Endothelial cell of umbilical vein (primary cell): ENCODE results near the gene ZMAT3. TPM values are rescaled to one million over a fixed set of nuclear protein-coding genes. Genes with fewer than 3 reads are reported as not detected.

ENCODE experiments used
- BruUV-seq: library from RNA; stranded (reverse); fragments of 400-500 nt; replicated peaks from 2 replicates; lab custom pipeline; 2021; lab: Mats Ljungman, UMichigan
- CTCF ChIA-PET: fragments of 300-600, 350-600 bp; sonication (Branson Sonifier 250); formaldehyde crosslinking; loops from one replicate; lab custom pipeline; 2021; ENCODE audit warnings: antibody characterized with exemption, inconsistent platforms; lab: Charles Lee
- POLR2A ChIA-PET: fragments of 300-600, 350-600 bp; sonication (Branson Sonifier 250); formaldehyde crosslinking; loops from one replicate; lab custom pipeline; 2021; ENCODE audit warnings: antibody characterized with exemption, inconsistent platforms; lab: Charles Lee
- DNase-seq: peaks from one replicate; pipeline ENCODE4 v3.0.0-alpha.2; 2011; ENCODE audit warnings: low read depth, low spot score
- FAIRE-seq: peaks from 2 replicates; lab custom pipeline; 2011; peaks lifted over from hg19 to GRCh38; lab: Jason Lieb, UNC
- H2AFZ ChIP-seq: 2 replicates; pipeline ENCODE4 v1.6.0; 2012; ENCODE audit warnings: low read depth, low read length, control low read depth, inconsistent platforms
- H3K27ac ChIP-seq: 2 replicates; pipeline ENCODE4 v1.5.1; 2011; ENCODE audit warnings: low read depth, mild to moderate bottlenecking, control low read depth, low read length, moderate library complexity; ENCODE audit not compliant: insufficient read depth
- H3K27me3 ChIP-seq, 2 experiments: 2 replicates each; pipeline versions ENCODE4 v1.6.0 to v1.6.1; 2011; ENCODE audit warnings: low read length in 2 of 2, mixed read lengths in 1 of 2; ENCODE audit not compliant: control insufficient read depth in 2 of 2, insufficient read depth in 2 of 2
- H3K36me3 ChIP-seq, 2 experiments: 2 replicates in 1 of 2; 3 replicates in 1 of 2; pipeline ENCODE4 v1.5.1; 2011; ENCODE audit warnings: low read length in 2 of 2, mild to moderate bottlenecking in 1 of 2, moderate library complexity in 1 of 2; ENCODE audit not compliant: control insufficient read depth in 2 of 2, insufficient read depth in 2 of 2; ENCODE audit errors: extremely low read depth in 1 of 2
- H3K4me1 ChIP-seq: 3 replicates; pipeline ENCODE4 v1.5.1; 2011; ENCODE audit warnings: mild to moderate bottlenecking, low read length; ENCODE audit not compliant: control insufficient read depth, insufficient read depth; ENCODE audit errors: extremely low read depth
- H3K4me2 ChIP-seq: 2 replicates; pipeline ENCODE4 v1.6.1; 2011; ENCODE audit warnings: low read length, control low read depth, mixed read lengths; ENCODE audit not compliant: insufficient read depth
- H3K4me3 ChIP-seq, 3 experiments: fragments of 200-600 bp in 1 of 3; sonication (generic), shearing (Covaris generic) in 1 of 3; replicated peaks in 1 of 3; 2 replicates each; pipeline ENCODE4 v1.5.1; 2011 to 2016; ENCODE audit warnings: control low read depth in 3 of 3, low read length in 3 of 3, mild to moderate bottlenecking in 2 of 3, inconsistent platforms in 1 of 3, low read depth in 1 of 3, moderate library complexity in 1 of 3; ENCODE audit not compliant: insufficient read depth in 1 of 3
- H3K79me2 ChIP-seq: 2 replicates; pipeline ENCODE4 v1.6.0; 2012; ENCODE audit warnings: low read length, inconsistent platforms; ENCODE audit not compliant: control insufficient read depth, insufficient read depth
- H3K9ac ChIP-seq: replicated peaks from 2 replicates; pipeline ENCODE3; 2011; ENCODE audit warnings: low read length, control low read depth; ENCODE audit not compliant: insufficient read depth; ENCODE audit errors: extremely low read depth
- H3K9me1 ChIP-seq: replicated peaks from 3 replicates; pipeline ENCODE4 v1.6.0; 2011; ENCODE audit warnings: mild to moderate bottlenecking, low read length; ENCODE audit not compliant: control insufficient read depth, insufficient read depth; ENCODE audit errors: extremely low read depth
- H3K9me3 ChIP-seq: replicated peaks from 2 replicates; pipeline ENCODE4 v1.5.1; 2012; ENCODE audit warnings: low read length, inconsistent platforms; ENCODE audit not compliant: control insufficient read depth, insufficient read depth
- H4K20me1 ChIP-seq: replicated peaks from 2 replicates; pipeline ENCODE3; 2011; ENCODE audit warnings: mild to moderate bottlenecking, low read length; ENCODE audit not compliant: control insufficient read depth, insufficient read depth; ENCODE audit errors: extremely low read depth
- EZH2 ChIP-seq: IDR thresholded peaks from 2 replicates; pipeline ENCODE4 v1.6.1; 2012; ENCODE audit warnings: borderline replicate concordance, low read depth, mild to moderate bottlenecking, moderate library complexity, low read length, inconsistent platforms; ENCODE audit not compliant: severe bottlenecking
- FOS ChIP-seq: IDR thresholded peaks from 2 replicates; pipeline ENCODE4 v1.6.1; 2011; ENCODE audit warnings: mild to moderate bottlenecking, low read length, moderate library complexity, borderline replicate concordance; ENCODE audit not compliant: insufficient read depth
- GATA2 ChIP-seq: IDR thresholded peaks from 2 replicates; pipeline ENCODE4 v1.7.0; 2011; ENCODE audit warnings: low read depth, mild to moderate bottlenecking, moderate library complexity, mixed read lengths, low read length; ENCODE audit not compliant: insufficient read length, insufficient read depth
- JUN ChIP-seq: IDR thresholded peaks from 2 replicates; pipeline ENCODE4 v1.6.1; 2011; ENCODE audit warnings: borderline replicate concordance, low read depth; ENCODE audit not compliant: insufficient read length, insufficient read depth
- MYC ChIP-seq: IDR thresholded peaks from one replicate; pipeline ENCODE4 v1.6.1; 2011; ENCODE audit warnings: mild to moderate bottlenecking, low read depth, low read length
- POLR2A ChIP-seq: IDR thresholded peaks from 2 replicates; pipeline ENCODE4 v1.6.1; 2012; ENCODE audit warnings: low read depth, mild to moderate bottlenecking, control low read depth, low read length
- POLR2AphosphoS5 ChIP-seq: IDR thresholded peaks from 2 replicates; pipeline ENCODE4 v1.6.1; 2012; ENCODE audit warnings: low read depth, mild to moderate bottlenecking, control low read depth, low read length, moderate library complexity; ENCODE audit not compliant: insufficient read depth
- dilution Hi-C: fragments of 300-500 bp; cut with MboI; formaldehyde crosslinking; loops from one replicate; pipeline ENCODE4 v1.15.0; 2019; ENCODE audit warnings: low sequenced_read_pairs; ENCODE audit not compliant: extremely low pct_ligation_motif_present
- intact Hi-C: fragments of 100-400 bp; cut with micrococcal nuclease; formaldehyde crosslinking; loops from one replicate; pipeline ENCODE4 v1.10.0; 2022
- polyA plus RNA-seq, 4 experiments: library from polyadenylated mRNA; depleted of rRNA in 3 of 4; stranded (reverse) in 3 of 4; unstranded in 1 of 4; fragments of >200 nt; gene quantifications; 2 replicates each; pipeline versions ENCODE4 v1.2.1 to v1.2.3, GENCODE V29; 2011 to 2012; ENCODE audit warnings: missing spikeins in 1 of 4
- total RNA-seq: library from RNA; stranded (reverse); gene quantifications from 2 replicates; pipeline ENCODE4 v1.2.3, GENCODE V29; 2021
- TF ChIP-seq, protein P1 (sequence below): IDR thresholded peaks from 2 replicates; pipeline ENCODE4 v1.6.1; 2011; ENCODE audit not compliant: insufficient read depth, insufficient read length
- TF ChIP-seq, protein P2 (sequence below), 2 donors: IDR thresholded peaks; 1 replicate in 1 of 2; 2 replicates in 1 of 2; pipeline ENCODE4 v1.5.1; 2011; ENCODE audit warnings: low read length in 2 of 2, mild to moderate bottlenecking in 2 of 2, moderate library complexity in 2 of 2, control low read depth in 1 of 2, inconsistent platforms in 1 of 2, low read depth in 1 of 2; ENCODE audit not compliant: insufficient read depth in 1 of 2; ENCODE audit errors: extremely low read depth in 1 of 2

Gene ZMAT3
- total and polyA plus RNA-seq, 2 donors (not counting 3 experiments of a cell fraction or from before 2014, with no cell fraction given), result 13.2 to 33.1 TPM

DNA sequence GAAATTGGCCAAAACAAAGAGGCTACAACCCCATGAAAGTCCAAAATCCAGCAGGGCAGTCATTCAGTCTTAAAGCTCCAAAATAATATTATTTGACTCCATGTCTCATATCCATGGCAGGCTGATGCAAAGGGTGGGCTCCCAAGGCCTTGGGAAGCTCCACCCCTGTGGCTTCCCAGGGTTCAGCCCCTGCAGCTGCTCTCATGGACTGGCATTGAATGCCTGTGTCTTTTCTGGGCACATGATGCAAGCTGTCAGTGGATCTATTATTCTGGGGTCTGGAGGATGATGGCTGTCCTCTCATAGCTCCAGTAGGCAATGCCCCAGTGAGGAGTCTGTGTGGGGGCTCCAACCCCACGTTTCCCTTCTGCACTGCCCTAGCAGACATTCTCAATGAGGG lies 81.8 kb downstream of the ZMAT3 start:
- Histone ChIP-seq H3K4me1 (no peaks in the 10 kb centered on the region), H3K9me1 (no peaks in the 10 kb centered on the region), H3K9ac (no peak overlapping the region), H3K9me3 (peaks cover 2% of the 10 kb centered on the region), H4K20me1 (no peaks in the 10 kb centered on the region), H3K36me3 (no peaks in the 10 kb centered on the region), H3K27ac (no peak overlapping the region), H2AFZ (no peak overlapping the region), H3K4me2 (no peak overlapping the region), H3K4me3 (no peak overlapping the region), H3K79me2 (no peaks in the 10 kb centered on the region), H3K27me3 (no peaks in the 10 kb centered on the region)
- intact Hi-C loops (no loop called here), dilution Hi-C loops (no loop called here)
- ChIA-PET CTCF (no interaction called here), POLR2A (no interaction called here)
- FAIRE-seq (no peak), DNase-seq (no peak)
- TF ChIP-seq POLR2AphosphoS5, result no peak
- no peak for TF ChIP-seq EZH2
- no peak for TF ChIP-seq FOS
- TF ChIP-seq, protein P1, sequence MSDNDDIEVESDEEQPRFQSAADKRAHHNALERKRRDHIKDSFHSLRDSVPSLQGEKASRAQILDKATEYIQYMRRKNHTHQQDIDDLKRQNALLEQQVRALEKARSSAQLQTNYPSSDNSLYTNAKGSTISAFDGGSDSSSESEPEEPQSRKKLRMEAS, result no peak
- TF ChIP-seq MYC, result no peak
- no peak for TF ChIP-seq JUN
- TF ChIP-seq, protein P2, sequence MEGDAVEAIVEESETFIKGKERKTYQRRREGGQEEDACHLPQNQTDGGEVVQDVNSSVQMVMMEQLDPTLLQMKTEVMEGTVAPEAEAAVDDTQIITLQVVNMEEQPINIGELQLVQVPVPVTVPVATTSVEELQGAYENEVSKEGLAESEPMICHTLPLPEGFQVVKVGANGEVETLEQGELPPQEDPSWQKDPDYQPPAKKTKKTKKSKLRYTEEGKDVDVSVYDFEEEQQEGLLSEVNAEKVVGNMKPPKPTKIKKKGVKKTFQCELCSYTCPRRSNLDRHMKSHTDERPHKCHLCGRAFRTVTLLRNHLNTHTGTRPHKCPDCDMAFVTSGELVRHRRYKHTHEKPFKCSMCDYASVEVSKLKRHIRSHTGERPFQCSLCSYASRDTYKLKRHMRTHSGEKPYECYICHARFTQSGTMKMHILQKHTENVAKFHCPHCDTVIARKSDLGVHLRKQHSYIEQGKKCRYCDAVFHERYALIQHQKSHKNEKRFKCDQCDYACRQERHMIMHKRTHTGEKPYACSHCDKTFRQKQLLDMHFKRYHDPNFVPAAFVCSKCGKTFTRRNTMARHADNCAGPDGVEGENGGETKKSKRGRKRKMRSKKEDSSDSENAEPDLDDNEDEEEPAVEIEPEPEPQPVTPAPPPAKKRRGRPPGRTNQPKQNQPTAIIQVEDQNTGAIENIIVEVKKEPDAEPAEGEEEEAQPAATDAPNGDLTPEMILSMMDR (IDR thresholded peaks at IDR 0.05; ENCODE audit: extremely low read depth in 1 of 2, insufficient read depth in 1 of 2, low read depth in 1 of 2, low read length in 2 of 2), result no peak
- TF ChIP-seq POLR2A, result no peak
- no peak for TF ChIP-seq GATA2
- no TSS peak for BruUV-seq
